Suprapubic skin (tissue), 3 donors: ENCODE measurements around the gene STARD9.

ENCODE experiments used
- CTCF ChIP-seq, 2 donors: fragments of 200-600 bp in 1 of 2; fragments of 450-650 bp in 1 of 2; sonication (generic) in 1 of 2; IDR thresholded peaks; one replicate each; pipeline ENCODE4 v1.5.1; 2016 to 2019; ENCODE audit warnings: antibody characterized with exemption in 2 of 2, mild to moderate bottlenecking in 1 of 2, moderate library complexity in 1 of 2
- EP300 ChIP-seq: sonication (generic); formaldehyde crosslinking; IDR thresholded peaks from one replicate; pipeline ENCODE4 v1.6.1; 2017; ENCODE audit warnings: antibody characterized with exemption
- POLR2A ChIP-seq, 2 donors: fragments of 450-650 bp; IDR thresholded peaks; one replicate each; pipeline ENCODE4 v1.6.1; 2017; ENCODE audit warnings: antibody characterized with exemption in 2 of 2, mild to moderate bottlenecking in 2 of 2, moderate library complexity in 2 of 2

- TF ChIP-seq CTCF (IDR thresholded peaks at IDR 0.05) (no peak), POLR2A (IDR thresholded peaks at IDR 0.05) (no peak), EP300 (no peak)
Observed at GRCh38 chr15:42604894-42605744, 29.7 kb downstream of the STARD9 start.
